ENCODE measurements around the gene MINDY4. TPM values are rescaled to one million over a fixed set of nuclear protein-coding genes. Genes with fewer than 3 reads are reported as not detected.

The MINDY4 gene
- total RNA-seq, 2 donors from 2014 or later, result 1.6 to 1.8 TPM

GRCh38 chr7:30871655-30872054 is 100.4 kb downstream of the MINDY4 start:
- Mint-ChIP-seq H3K4me1 (no peaks in the 10 kb centered on the region), H3K4me3 (no peak overlapping the region), H3K27me3 (no peaks in the 10 kb centered on the region), H3K27ac (no peak overlapping the region), H3K36me3 (ENCODE audit: low read depth) (no peaks in the 10 kb centered on the region)
- DNase-seq (no peak), ATAC-seq (no peak)
- no peaks in the 10 kb centered on the region for H3K9me3 ChIP-seq (ENCODE audit: control insufficient read depth, low read length, poor library complexity, severe bottlenecking)

GRCh38 chr7:30873207-30873606 is 102.0 kb downstream of the MINDY4 start:
- Mint-ChIP-seq H3K4me3 (no peak overlapping the region), H3K4me1 (no peaks in the 10 kb centered on the region), H3K27me3 (no peaks in the 10 kb centered on the region), H3K27ac (no peak overlapping the region), H3K36me3 (ENCODE audit: low read depth) (no peaks in the 10 kb centered on the region)
- ATAC-seq, result no peak
- no peak for DNase-seq
- no peaks in the 10 kb centered on the region for H3K9me3 ChIP-seq (ENCODE audit: control insufficient read depth, low read length, poor library complexity, severe bottlenecking)

DNA sequence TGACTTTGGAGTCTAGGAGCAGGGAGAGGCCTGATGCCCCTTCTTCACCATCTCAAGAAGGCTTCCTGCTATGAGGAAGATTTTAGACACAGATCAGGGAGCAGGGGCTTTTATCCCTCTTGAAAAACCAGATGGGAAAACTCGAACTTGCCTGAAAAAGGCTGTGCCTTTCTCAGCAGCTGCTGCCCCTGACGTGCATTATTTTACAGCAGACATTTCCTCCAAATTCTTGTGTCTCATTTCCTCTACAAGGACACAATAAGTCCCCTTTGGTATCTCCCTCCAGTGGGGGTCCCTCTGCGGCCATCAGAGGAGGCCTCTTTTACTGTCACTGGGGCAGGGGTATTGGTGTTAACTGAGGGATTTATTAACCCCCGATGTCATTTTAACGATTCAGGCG is 102.4 kb downstream of the MINDY4 start:
- H3K9me3 ChIP-seq (ENCODE audit: control insufficient read depth, low read length, poor library complexity, severe bottlenecking), result no peaks in the 10 kb centered on the region
- no peaks in the 10 kb centered on the region for H3K27me3 Mint-ChIP-seq
- no peak overlapping the region for H3K4me3 Mint-ChIP-seq
- ATAC-seq, result no peak
- H3K27ac Mint-ChIP-seq, result no peak overlapping the region
- H3K4me1 Mint-ChIP-seq, result no peaks in the 10 kb centered on the region
- no peaks in the 10 kb centered on the region for H3K36me3 Mint-ChIP-seq (ENCODE audit: low read depth)
- DNase-seq, result no peak

DNA sequence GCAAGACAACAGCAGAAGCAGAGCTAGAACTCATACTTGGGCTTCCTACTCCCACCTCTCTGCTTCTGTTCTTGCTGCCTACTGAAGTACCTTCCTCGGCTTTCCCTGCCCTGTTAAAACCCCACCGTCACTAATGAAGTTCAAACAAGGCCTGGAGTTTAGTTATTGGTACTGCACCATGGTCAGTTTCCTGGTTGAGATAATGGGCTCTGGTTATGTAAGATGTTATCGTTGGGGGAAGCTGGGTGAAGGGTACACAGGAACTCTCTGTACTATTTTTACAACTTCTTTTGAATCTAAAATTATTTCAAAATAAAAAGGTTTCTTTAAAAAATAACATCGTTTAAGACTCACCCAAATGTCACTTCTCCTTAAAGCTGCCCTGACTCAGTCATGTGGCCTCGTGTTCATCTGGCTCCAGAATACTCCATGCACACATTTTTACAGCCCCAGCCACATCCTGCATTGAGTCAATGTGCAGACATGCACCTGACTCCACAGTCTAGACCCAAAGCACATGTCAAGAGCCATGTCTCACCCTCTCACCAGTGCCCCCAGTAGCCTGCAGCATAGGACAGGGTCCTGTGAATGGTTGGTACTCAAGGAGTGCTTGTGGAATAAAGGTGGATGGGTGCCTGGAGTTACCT is 103.6 kb downstream of the MINDY4 start:
- ATAC-seq (no peak), DNase-seq (no peak)
- H3K4me1 Mint-ChIP-seq, result no peaks in the 10 kb centered on the region
- no peak overlapping the region for H3K4me3 Mint-ChIP-seq
- no peaks in the 10 kb centered on the region for H3K36me3 Mint-ChIP-seq (ENCODE audit: low read depth)
- no peaks in the 10 kb centered on the region for H3K9me3 ChIP-seq (ENCODE audit: control insufficient read depth, low read length, poor library complexity, severe bottlenecking)
- no peak overlapping the region for H3K27ac Mint-ChIP-seq
- H3K27me3 Mint-ChIP-seq, result peaks cover 5% of the 10 kb centered on the region

DNA sequence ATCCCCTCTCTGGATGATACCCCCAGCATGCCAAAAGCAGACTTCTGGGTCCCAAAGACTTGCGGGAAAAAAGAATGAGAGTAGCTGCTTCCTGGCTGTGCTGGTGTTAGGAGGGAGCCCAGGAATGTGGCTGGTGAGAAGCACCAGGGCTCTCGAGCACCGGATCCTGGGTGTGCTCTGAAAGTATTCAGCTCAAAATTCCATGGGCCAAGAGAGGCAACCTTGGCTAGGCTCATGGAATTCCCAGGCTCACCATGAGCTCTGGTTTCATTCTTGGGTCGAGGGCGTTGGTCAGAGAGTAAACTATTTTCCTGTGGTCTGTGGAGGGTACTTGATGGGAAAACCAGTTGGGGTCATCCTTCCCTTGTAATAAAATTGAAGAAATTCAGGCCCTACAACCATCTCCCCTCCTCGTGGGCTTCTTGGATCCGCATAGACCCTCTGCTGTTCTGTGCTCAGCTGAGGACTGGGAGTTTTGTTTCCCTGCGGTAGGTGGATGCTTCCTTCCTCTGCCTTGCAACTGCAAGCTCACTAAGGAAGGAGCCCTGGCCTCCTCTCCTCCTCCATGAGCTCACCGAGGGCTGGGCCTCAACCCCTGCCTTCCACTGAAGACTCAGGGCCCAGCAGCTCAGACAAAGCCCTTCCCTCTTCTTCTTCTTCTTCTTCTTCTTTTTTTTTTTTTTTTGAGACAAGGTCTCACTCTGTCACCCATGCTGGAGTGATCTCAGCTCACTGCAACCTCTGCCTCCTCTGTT is 106.0 kb downstream of the MINDY4 start:
- H3K9me3 ChIP-seq (ENCODE audit: control insufficient read depth, low read length, poor library complexity, severe bottlenecking), result no peaks in the 10 kb centered on the region
- no peaks in the 10 kb centered on the region for H3K36me3 Mint-ChIP-seq (ENCODE audit: low read depth)
- no peak for DNase-seq
- H3K4me1 Mint-ChIP-seq, result no peaks in the 10 kb centered on the region
- H3K27me3 Mint-ChIP-seq, result peaks cover 11% of the 10 kb centered on the region
- ATAC-seq, result no peak
- H3K4me3 Mint-ChIP-seq, result no peak overlapping the region
- no peak overlapping the region for H3K27ac Mint-ChIP-seq

DNA sequence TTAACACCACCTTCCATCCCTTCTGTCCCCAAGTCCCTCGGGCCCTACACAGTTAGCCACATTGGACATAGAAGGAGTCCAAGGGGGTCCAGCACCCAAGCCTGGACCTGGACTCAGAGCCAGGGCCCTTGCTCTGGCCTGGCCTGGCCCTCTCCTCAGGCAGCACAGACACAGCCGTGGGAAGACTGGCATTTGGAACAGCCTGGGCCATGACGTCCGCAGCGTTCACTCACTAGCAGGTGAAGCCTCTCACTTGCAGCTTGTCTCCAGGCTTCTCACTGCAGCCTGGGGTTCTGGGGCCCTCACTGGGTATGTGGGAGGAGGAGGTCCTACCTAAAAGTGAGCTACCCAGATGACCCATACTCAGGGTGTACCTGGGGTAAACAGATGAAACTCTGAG is 106.8 kb downstream of the MINDY4 start:
- ATAC-seq (no peak), DNase-seq (no peak)
- Mint-ChIP-seq H3K27me3 (peaks cover 11% of the 10 kb centered on the region), H3K27ac (no peak overlapping the region), H3K4me1 (peaks cover 3% of the 10 kb centered on the region), H3K36me3 (ENCODE audit: low read depth) (no peaks in the 10 kb centered on the region), H3K4me3 (no peak overlapping the region)
- H3K9me3 ChIP-seq (ENCODE audit: control insufficient read depth, low read length, poor library complexity, severe bottlenecking), result no peaks in the 10 kb centered on the region

- H3K27me3 Mint-ChIP-seq, result peaks cover 11% of the 10 kb centered on the region
- no peak for ATAC-seq
- no peak overlapping the region for H3K4me3 Mint-ChIP-seq
- H3K4me1 Mint-ChIP-seq, result peaks cover 3% of the 10 kb centered on the region
- H3K36me3 Mint-ChIP-seq (ENCODE audit: low read depth), result no peaks in the 10 kb centered on the region
- no peaks in the 10 kb centered on the region for H3K9me3 ChIP-seq (ENCODE audit: control insufficient read depth, low read length, poor library complexity, severe bottlenecking)
- no peak overlapping the region for H3K27ac Mint-ChIP-seq
- DNase-seq, result no peak
These were observed 108.2 kb downstream of the MINDY4 start for GRCh38 chr7:30879139-30880124.

DNA sequence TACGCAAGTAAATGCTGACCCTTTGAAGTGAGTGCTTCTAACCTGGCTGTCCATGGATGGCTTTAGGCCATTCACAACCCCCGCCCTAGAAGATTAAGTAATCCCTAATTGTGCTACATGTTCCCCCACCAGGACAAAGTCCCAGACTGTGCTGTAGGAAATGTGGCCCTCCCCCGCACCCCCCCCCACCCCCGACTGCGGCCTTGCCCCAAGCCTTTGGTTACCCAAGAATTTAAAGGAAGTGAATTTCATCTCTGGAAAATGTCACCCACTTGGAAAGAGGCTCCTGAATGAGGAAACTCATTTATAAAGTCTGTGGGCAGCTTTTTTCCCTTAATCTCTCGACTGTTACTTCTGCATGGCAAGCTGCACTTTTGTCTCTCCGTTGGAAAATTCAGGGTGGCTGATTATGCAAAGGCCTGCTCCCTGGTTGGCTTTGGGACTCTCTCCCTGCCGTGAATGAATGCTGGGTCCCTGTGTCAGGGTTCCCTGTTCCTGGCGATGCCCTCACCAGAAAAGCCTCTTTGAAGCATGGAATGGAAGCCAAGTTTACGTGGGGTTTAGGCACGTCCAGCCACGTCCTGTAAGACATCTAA is 109.0 kb downstream of the MINDY4 start:
- peaks cover 11% of the 10 kb centered on the region for H3K27me3 Mint-ChIP-seq
- DNase-seq, result no peak
- H3K4me3 Mint-ChIP-seq, result no peak overlapping the region
- H3K9me3 ChIP-seq (ENCODE audit: control insufficient read depth, low read length, poor library complexity, severe bottlenecking), result no peaks in the 10 kb centered on the region
- no peak overlapping the region for H3K27ac Mint-ChIP-seq
- H3K36me3 Mint-ChIP-seq (ENCODE audit: low read depth), result no peaks in the 10 kb centered on the region
- H3K4me1 Mint-ChIP-seq, result peaks cover 6% of the 10 kb centered on the region
- ATAC-seq, result no peak

DNA sequence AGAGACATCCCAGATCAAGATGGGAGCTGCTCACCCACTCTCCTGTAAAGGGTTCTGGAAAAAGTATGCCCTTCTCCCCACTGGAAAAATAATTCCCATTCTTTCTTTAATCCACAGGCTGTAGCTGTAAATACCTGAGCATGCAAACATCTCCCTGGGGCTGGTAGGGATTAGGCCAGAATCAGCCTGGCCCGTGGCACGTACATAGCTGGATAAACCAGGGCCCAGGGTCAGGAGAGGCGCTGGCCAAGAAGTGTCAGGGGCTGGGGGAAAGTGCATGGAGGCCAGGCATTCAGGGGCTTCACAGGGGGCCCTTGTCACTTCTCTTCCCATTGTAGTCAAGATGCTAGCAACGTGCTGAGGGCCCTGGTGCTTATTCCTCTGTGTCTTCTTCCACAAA is 109.7 kb downstream of the MINDY4 start:
- Mint-ChIP-seq H3K4me3 (no peak overlapping the region), H3K4me1 (peaks cover 6% of the 10 kb centered on the region), H3K27ac (no peak overlapping the region), H3K27me3 (peaks cover 11% of the 10 kb centered on the region), H3K36me3 (ENCODE audit: low read depth) (no peaks in the 10 kb centered on the region)
- H3K9me3 ChIP-seq (ENCODE audit: control insufficient read depth, low read length, poor library complexity, severe bottlenecking), result no peaks in the 10 kb centered on the region
- ATAC-seq (no peak), DNase-seq (no peak)

- no peak for ATAC-seq
- Mint-ChIP-seq H3K4me3 (no peak overlapping the region), H3K4me1 (peaks cover 6% of the 10 kb centered on the region), H3K27me3 (peaks cover 11% of the 10 kb centered on the region), H3K27ac (no peak overlapping the region), H3K36me3 (ENCODE audit: low read depth) (no peaks in the 10 kb centered on the region)
- no peaks in the 10 kb centered on the region for H3K9me3 ChIP-seq (ENCODE audit: control insufficient read depth, low read length, poor library complexity, severe bottlenecking)
- DNase-seq, result no peak
These were observed 110.2 kb downstream of the MINDY4 start for GRCh38 chr7:30881448-30881847.

DNA sequence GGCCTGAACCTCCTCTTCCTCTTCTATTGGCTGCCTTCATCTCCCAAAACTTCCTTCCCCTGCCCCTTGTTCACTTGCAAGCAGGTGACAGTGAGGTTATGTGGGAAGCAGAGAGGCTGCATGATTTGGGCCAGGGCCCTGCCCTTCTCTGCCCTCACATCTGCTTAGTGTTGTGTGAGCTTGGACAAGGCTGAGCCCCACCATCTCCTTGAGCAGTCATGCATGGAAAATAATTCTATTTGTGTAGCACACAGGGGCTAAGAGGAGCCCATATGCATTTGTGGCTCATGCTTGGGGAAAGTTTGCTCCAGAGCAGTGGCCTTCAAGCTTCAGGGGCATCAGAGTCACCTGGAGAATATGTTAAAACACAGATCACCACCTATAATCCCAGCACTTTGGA is 113.7 kb downstream of the MINDY4 start:
- no peak for ATAC-seq
- no peak for DNase-seq
- H3K4me1 Mint-ChIP-seq, result peaks cover 6% of the 10 kb centered on the region
- peaks cover 5% of the 10 kb centered on the region for H3K27me3 Mint-ChIP-seq
- no peaks in the 10 kb centered on the region for H3K36me3 Mint-ChIP-seq (ENCODE audit: low read depth)
- H3K9me3 ChIP-seq (ENCODE audit: control insufficient read depth, low read length, poor library complexity, severe bottlenecking), result no peaks in the 10 kb centered on the region
- peak overlapping the region; percentile 57 for H3K27ac Mint-ChIP-seq
- H3K4me3 Mint-ChIP-seq, result no peak overlapping the region

DNA sequence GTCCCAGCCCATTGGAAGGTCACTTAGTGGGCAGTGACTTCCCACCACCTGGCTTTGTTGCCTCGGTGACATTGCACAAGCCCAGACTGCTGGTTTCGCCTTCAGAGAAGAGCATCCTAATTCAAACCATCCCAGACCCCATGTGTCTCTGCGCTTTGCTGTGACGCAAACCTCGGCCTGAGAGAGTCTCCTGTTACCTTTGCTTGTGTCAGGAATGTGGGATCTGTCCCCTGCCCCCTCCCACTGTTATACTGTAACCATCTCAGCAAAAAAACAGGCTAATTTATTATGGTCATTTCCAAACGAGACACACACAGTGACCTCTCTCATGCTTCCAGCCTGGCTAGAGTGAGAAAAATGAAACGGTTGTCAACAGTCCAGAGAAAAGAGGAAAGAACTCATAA is 115.4 kb downstream of the MINDY4 start:
- H3K4me1 Mint-ChIP-seq, result peaks cover 6% of the 10 kb centered on the region
- H3K9me3 ChIP-seq (ENCODE audit: control insufficient read depth, low read length, poor library complexity, severe bottlenecking), result no peaks in the 10 kb centered on the region
- no peaks in the 10 kb centered on the region for H3K36me3 Mint-ChIP-seq (ENCODE audit: low read depth)
- ATAC-seq (no peak), DNase-seq (no peak)
- H3K4me3 Mint-ChIP-seq, result no peak overlapping the region
- no peak overlapping the region for H3K27ac Mint-ChIP-seq
- H3K27me3 Mint-ChIP-seq, result peaks cover under 1% of the 10 kb centered on the region

GRCh38 chr7:30887464-30887872 is 116.3 kb downstream of the MINDY4 start:
- no peaks in the 10 kb centered on the region for H3K9me3 ChIP-seq (ENCODE audit: control insufficient read depth, low read length, poor library complexity, severe bottlenecking)
- Mint-ChIP-seq H3K4me3 (no peak overlapping the region), H3K36me3 (ENCODE audit: low read depth) (peaks cover under 1% of the 10 kb centered on the region), H3K27me3 (peaks cover 5% of the 10 kb centered on the region), H3K27ac (no peak overlapping the region), H3K4me1 (peaks cover 5% of the 10 kb centered on the region)
- DNase-seq, result no peak
- ATAC-seq, result no peak
